ENCODE measurements around the gene HUNK.
A peak's percentile ranks its signal among the peaks of the same experiment; 100 is the strongest.
"Not testable (repeated sequence)": the region's sequence is repeated elsewhere in the genome, so short reads cannot be mapped to it uniquely, and the experiment has no call there.

The HUNK gene

GRCh38 chr21:31872452-31873274 lies at the start of gene HUNK:
Gene HUNK, plus strand, starts transcription at chr21:31873020. Its CDS starts 655 bp downstream, at chr21:31873675.
- DNase-seq, result peak; percentile 46

- DNase-seq, result no peak
Observed at GRCh38 chr21:31829736-31830472, 42.9 kb upstream of the HUNK start.

DNA sequence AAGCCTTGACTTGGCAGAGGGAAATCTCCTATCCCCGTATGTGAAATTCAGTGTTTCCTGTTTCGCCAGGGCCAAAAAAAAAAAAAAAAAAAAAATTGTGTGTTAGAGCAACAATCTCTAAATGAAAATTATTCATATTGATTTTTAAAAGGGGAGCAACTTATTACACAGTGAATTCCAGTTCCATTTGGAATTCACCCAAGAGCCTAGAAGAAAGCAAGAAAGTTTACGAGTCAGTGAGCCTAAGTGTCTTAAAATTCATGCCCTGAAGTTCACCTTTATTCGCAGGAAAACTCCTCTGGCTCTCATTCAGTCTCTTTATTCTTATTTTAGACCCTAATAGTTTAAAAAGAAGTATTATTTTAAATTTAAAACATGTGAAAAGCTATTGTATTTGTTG lies 42.1 kb upstream of the HUNK start:
- DNase-seq, result no peak

GRCh38 chr21:31837041-31837440 lies 35.8 kb upstream of the HUNK start:
- no peak for DNase-seq

- no peak for DNase-seq
Observed at GRCh38 chr21:31837618-31838390, 35.0 kb upstream of the HUNK start.

DNA sequence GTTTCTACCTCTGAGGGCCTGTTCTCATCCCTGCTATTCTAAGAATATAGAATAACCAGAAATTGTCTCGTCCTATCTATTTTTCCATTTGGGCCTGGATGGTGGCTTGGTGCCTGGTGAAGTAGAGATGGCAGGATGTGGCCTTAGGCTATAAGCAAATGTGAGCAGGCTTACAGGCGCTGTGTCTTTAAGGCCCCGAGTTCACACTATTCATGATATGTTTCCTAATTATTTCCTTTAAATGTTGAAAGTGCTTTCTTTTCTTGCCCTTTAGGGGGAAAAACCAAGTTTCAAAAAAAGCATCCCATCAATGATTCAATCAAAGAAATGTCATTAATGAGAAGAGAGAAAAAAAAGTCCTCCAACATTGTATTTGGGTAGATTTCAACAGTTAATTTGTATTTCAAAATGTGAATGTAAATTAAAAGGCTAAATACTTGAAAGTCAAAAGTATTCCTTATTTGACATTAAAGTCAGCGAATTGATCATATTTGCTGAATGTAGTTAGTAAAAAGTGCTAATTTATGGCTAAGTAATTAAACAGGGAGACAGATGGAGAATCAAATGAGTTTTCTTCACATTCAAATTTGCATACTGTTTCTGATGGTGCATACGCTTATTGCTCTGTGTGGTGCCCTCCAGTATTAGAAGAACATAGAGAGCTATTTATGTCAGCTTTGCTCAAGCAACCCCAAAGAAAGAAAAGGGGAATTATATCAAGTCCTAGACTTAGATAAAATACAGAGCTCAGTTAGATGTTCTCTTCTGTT lies 34.0 kb upstream of the HUNK start:
- no peak for DNase-seq

- DNase-seq, result no peak
Observed at GRCh38 chr21:31844206-31844605, 28.6 kb upstream of the HUNK start.

DNA sequence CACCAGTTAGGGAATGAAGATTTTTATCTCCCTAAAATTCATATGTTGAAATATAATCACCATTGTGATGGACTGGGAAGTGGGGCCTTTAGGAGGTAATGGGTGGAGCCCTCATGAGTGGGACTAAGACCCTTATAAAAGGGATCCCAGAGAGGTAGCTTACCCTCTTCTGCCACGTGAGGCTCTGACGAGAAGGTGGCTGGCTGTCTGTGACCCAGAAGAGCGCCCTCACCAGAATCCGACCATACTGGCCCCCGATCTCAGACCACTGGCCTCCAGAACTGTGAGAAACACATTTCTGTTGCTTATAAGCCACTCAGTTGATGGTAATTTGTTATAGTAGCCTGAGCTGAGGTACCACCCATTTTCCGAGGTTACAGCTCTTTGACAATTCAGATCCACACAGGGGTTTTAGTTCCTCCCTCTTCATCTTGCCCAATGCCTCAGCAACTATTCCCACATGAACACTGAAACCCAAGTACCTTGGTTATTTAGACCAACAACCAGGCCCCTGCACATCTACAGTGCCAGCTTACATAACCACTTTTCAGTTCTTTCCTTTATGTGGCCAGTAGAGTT lies 27.6 kb upstream of the HUNK start:
- DNase-seq, result no peak

- DNase-seq, result no peak
Observed at GRCh38 chr21:31846690-31847089, 26.1 kb upstream of the HUNK start.

- DNase-seq, result no peak
Observed at GRCh38 chr21:31847761-31848160, 25.1 kb upstream of the HUNK start.

DNA sequence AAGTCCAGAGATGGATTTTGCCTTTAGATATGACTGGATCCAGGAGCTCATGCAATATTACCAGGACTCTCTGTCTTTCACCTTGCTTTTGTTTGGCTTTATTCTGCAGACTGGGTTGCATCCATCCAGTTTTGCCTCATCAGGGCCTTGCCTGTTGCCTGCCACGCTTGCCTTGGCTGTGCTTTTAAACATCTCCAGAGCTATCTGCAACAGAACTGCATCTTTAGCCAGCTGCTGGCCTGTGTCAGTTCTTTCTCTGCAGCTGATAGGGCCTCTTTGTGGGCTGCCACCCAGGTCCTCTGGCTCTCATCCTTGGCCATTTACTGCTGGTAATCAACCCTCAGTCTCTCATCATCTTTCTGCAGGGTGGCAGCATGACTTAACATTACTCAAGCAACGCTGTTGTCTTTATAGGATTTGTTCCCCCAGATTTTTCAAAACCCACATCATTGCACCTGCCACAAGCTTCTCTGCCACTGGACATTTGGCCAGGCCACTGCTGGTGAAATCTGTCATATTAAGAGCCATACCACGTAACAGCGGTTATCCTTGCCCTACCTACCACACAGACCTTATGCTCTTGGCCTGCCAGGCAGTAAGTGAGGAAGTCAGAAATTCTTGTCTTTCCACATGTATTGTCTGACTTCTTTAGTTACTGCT lies 24.4 kb upstream of the HUNK start:
- no peak for DNase-seq

DNA sequence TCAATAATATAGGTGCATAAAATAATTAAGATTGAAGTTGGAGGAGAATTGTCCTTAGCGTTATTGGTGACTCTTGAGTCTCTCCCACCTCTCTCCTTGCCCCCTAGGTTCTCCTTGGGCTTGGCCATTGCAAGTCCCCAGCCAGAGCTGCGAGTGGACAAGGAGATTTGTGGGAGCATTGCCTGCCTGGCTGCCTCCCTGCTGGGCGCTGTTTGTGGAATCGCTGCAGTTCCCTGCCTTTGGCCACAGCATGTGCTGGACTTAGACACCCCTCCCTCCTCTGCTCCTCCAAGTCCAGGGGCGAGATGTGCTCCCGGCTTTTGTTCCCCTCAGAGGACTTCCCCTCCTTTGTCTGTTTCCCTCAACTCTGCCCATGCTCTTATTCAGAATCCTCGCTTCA lies 21.9 kb upstream of the HUNK start:
- no peak for DNase-seq

- no peak for DNase-seq
Observed at GRCh38 chr21:31855180-31855579, 17.6 kb upstream of the HUNK start.

- DNase-seq, result no peak
Observed at GRCh38 chr21:31857096-31857495, 15.7 kb upstream of the HUNK start.

DNA sequence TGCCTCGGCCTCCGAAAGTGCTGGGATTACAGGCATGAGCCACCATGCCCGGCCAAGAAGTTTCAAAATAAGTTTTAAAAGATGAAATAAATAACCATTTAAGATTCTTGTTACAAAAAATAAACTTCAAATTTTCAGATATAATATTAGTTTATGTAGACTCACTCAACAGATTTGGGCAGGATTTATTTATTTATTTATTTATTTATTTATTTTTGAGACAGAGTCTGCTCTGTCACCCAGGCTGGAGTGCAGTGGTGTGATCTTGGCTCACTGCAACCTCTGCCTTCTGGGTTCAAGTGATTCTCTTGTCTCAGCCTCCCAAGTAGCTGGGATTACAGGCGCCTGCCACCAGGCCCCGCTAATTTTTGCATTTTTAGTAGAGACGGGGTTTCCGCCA lies 15.2 kb upstream of the HUNK start:
- DNase-seq, result not testable (repeated sequence)

- DNase-seq, result no peak
Observed at GRCh38 chr21:31860851-31861250, 12.0 kb upstream of the HUNK start.

GRCh38 chr21:31862078-31862477 lies 10.7 kb upstream of the HUNK start:
- DNase-seq, result no peak

GRCh38 chr21:31865429-31865970 lies 7.3 kb upstream of the HUNK start:
- DNase-seq, result no peak

DNA sequence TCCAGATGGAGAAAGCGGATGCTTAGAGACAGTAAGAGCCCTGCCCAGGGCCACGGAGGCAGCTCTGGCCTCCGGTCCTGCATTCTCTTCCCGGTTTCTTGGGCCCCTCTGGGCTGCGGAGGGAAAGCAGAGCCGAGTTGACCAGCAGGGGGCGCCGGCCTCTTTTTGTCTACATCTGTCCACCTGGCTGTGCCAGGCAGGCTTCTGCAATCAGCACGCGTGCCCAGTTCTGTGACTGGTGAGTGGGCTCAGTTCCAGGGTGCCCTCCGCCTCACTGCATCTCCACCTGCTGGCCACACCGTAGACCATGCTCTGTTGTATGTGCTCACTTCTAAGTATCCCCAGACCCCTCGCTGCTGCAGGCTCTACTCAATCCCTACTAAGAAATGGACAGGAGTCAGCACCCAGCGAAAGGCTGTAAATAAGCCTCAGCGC lies 6.7 kb upstream of the HUNK start:
- DNase-seq, result peak; percentile 43

DNA sequence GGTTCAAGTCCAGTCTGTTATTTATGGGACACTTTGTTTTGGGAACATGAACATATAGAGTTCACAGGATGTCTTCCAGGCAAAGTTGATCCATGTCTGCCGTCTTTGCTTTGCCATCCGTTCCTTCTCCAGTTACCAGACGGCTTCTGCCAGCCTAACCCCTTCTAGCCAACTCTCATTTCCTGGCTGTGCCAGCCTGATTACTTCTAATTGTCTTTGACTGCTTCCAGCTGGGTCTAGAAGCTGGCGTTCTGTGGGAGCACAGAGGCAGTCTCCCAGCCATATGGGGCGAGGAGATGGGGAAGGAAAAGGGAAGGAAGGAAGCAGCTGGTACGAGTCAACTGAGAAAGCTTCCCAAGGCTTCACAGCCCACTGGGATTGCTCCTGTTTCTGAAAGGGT lies 3.1 kb upstream of the HUNK start:
- DNase-seq, result no peak

- no peak for DNase-seq
Observed at GRCh38 chr21:31870472-31871193, 2.2 kb upstream of the HUNK start.
